D721Med (cell line): ENCODE data around the gene ADRA2C.

Experiments
- DNase-seq: peaks from one replicate; pipeline ENCODE4 v3.0.0; 2011; ENCODE audit warnings: low spot score; ENCODE audit not compliant: insufficient read length
- FAIRE-seq: peaks from 2 replicates; lab custom pipeline; 2011; peaks lifted over from hg19 to GRCh38; lab: Jason Lieb, UNC
- CTCF ChIP-seq: IDR thresholded peaks from 2 replicates; pipeline ENCODE4 v1.5.1; 2012; ENCODE audit warnings: mild to moderate bottlenecking, control low read depth; ENCODE audit not compliant: insufficient read depth; ENCODE audit errors: missing control alignments

Gene ADRA2C

GRCh38 chr4:3800351-3800750 is 34.2 kb downstream of the ADRA2C start:
- DNase-seq (no peak), FAIRE-seq (no peak)
- no peak for TF ChIP-seq CTCF

- DNase-seq = no peak
- TF ChIP-seq CTCF = no peak
- no peak for FAIRE-seq
These were observed 35.3 kb downstream of the ADRA2C start for GRCh38 chr4:3801521-3801920.

- DNase-seq = no peak
- TF ChIP-seq CTCF = no peak
- FAIRE-seq = no peak
These were observed 35.9 kb downstream of the ADRA2C start for GRCh38 chr4:3801931-3802550.

GRCh38 chr4:3802571-3803474 is 36.6 kb downstream of the ADRA2C start:
- FAIRE-seq (no peak), DNase-seq (no peak)

GRCh38 chr4:3803475-3803847 is 37.3 kb downstream of the ADRA2C start:
- no peak for TF ChIP-seq CTCF
- FAIRE-seq (no peak), DNase-seq (no peak)

More at GRCh38 chr4:3802571-3803474, 36.6 kb downstream of the ADRA2C start:
- TF ChIP-seq CTCF = no peak

- FAIRE-seq = no peak
- no peak for TF ChIP-seq CTCF
These were observed 37.8 kb downstream of the ADRA2C start for GRCh38 chr4:3803946-3804345.

GRCh38 chr4:3805026-3805425 is 38.8 kb downstream of the ADRA2C start:
- no peak for DNase-seq
- TF ChIP-seq CTCF = no peak
- FAIRE-seq = no peak

More at GRCh38 chr4:3803946-3804345, 37.8 kb downstream of the ADRA2C start:
- no peak for DNase-seq
